GM21786 (cell line): ENCODE results near the gene CIRBP.
"Not testable (repeated sequence)": the region's sequence is repeated elsewhere in the genome, so short reads cannot be mapped to it uniquely, and the experiment has no call there.

ENCODE experiments used
- ATAC-seq: cut with Tn5 transposase; IDR thresholded peaks from one replicate; pipeline ENCODE4 v1.9.1; 2021; ENCODE audit not compliant: unreplicated experiment

Gene CIRBP

GRCh38 chr19:1308718-1309117 lies 39.6 kb downstream of the CIRBP start:
- ATAC-seq = no peak

- ATAC-seq = no peak
Measured at GRCh38 chr19:1309977-1310852, 41.1 kb downstream of the CIRBP start.

GRCh38 chr19:1310853-1311180 lies 41.7 kb downstream of the CIRBP start:
- no peak for ATAC-seq

- no peak for ATAC-seq
Measured at GRCh38 chr19:1311543-1312091, 42.5 kb downstream of the CIRBP start.

GRCh38 chr19:1312767-1313694 lies 43.9 kb downstream of the CIRBP start:
- ATAC-seq = no peak

GRCh38 chr19:1313695-1314613 lies 44.8 kb downstream of the CIRBP start:
- no peak for ATAC-seq

- no peak for ATAC-seq
Measured at GRCh38 chr19:1315470-1316166, 46.5 kb downstream of the CIRBP start.

- ATAC-seq = no peak
Measured at GRCh38 chr19:1316466-1316865, 47.3 kb downstream of the CIRBP start.

- no peak for ATAC-seq
Measured at GRCh38 chr19:1317274-1318003, 48.3 kb downstream of the CIRBP start.

- ATAC-seq = no peak
Measured at GRCh38 chr19:1318678-1319471, 49.7 kb downstream of the CIRBP start.

GRCh38 chr19:1320282-1320650 lies 51.1 kb downstream of the CIRBP start:
- not testable (repeated sequence) for ATAC-seq

GRCh38 chr19:1321539-1321938 lies 52.4 kb downstream of the CIRBP start:
- ATAC-seq = no peak

GRCh38 chr19:1322198-1322981 lies 53.3 kb downstream of the CIRBP start:
- ATAC-seq = no peak

- no peak for ATAC-seq
Measured at GRCh38 chr19:1324249-1324805, 55.2 kb downstream of the CIRBP start.
